HFF-Myc (cell line): Measurements from ENCODE around the gene MCM3AP.

ENCODE experiments used
- DNase-seq: peaks from one replicate; pipeline ENCODE4 v3.0.0-alpha.2; 2011; ENCODE audit warnings: low read depth; ENCODE audit errors: extremely low read depth
- H3K4me3 ChIP-seq: replicated peaks from 2 replicates; pipeline ENCODE4 v1.5.1; 2011; ENCODE audit warnings: low read depth, mild to moderate bottlenecking, control low read depth, low read length
- CTCF ChIP-seq: IDR thresholded peaks from 2 replicates; pipeline ENCODE4 v1.5.1; 2012; ENCODE audit warnings: mild to moderate bottlenecking, low read depth, low read length, control low read depth; ENCODE audit errors: missing control alignments

MCM3AP gene

GRCh38 chr21:46265736-46266525 lies 19.5 kb downstream of the MCM3AP start:
- H3K4me3 ChIP-seq = no peak overlapping the region
- TF ChIP-seq CTCF = no peak

GRCh38 chr21:46264690-46265144 lies 20.7 kb downstream of the MCM3AP start:
- TF ChIP-seq CTCF = no peak
- no peak for DNase-seq
- no peak overlapping the region for H3K4me3 ChIP-seq

More at GRCh38 chr21:46265736-46266525, 19.5 kb downstream of the MCM3AP start:
- no peak for DNase-seq

GRCh38 chr21:46264046-46264689 lies 21.2 kb downstream of the MCM3AP start:
- no peak for DNase-seq
- no peak for TF ChIP-seq CTCF
- no peak overlapping the region for H3K4me3 ChIP-seq

- no peak for DNase-seq
- H3K4me3 ChIP-seq = no peak overlapping the region
- no peak for TF ChIP-seq CTCF
These were observed 28.9 kb downstream of the MCM3AP start for GRCh38 chr21:46256501-46256994.

GRCh38 chr21:46255758-46256337 lies 29.6 kb downstream of the MCM3AP start:
- H3K4me3 ChIP-seq = no peak overlapping the region
- no peak for TF ChIP-seq CTCF
- DNase-seq = no peak

GRCh38 chr21:46255166-46255565 lies 30.2 kb downstream of the MCM3AP start:
- TF ChIP-seq CTCF = no peak
- no peak overlapping the region for H3K4me3 ChIP-seq
- DNase-seq = no peak
